ENCODE results near the gene OTOL1.

Gene OTOL1

GRCh38 chr3:161540594-161540993 lies 44.0 kb downstream of the OTOL1 start:
- no peak for DNase-seq (ENCODE audit: low read depth, low spot score)

- no peak for DNase-seq (ENCODE audit: low read depth, low spot score)
Observed at GRCh38 chr3:161545824-161546223, 49.2 kb downstream of the OTOL1 start.

DNA sequence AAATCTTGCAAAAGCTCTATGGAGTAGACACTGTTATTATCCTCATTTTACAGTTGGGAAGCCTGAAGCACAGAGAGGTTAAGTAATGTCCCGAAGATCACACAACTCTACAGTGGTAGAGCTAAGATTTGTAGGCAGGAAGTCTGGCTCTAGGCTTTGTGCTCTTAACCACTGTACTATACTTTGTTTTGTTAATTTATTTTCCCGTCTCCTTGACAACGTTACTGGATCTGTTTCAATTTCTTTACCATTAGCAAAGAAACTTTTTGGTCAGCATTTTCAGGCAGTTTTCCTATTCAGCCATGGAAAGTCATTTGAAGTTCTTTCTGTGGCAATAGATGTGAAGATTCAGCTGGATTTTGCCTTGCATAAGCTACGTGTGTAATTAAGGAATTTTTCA lies 51.7 kb downstream of the OTOL1 start:
- peak; percentile 28 for DNase-seq (ENCODE audit: low read depth, low spot score)

DNA sequence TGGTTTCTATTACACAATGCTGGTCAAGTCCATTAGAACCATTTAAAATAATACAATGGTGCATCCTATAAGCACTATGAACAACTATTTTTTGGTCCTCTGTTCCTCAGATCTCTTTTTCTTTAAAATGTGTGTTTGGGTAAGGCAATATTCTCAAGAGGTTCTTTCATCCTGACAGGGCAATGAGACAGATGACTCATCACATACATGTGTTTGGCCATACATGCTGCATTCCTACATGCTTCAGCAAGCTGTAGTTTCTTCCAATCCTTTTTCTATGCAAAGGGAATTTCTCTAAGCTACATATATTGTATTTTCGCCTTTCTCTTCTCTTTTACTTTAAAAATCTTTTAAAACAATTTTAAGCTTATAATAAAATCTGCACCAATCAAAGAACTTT lies 52.7 kb downstream of the OTOL1 start:
- DNase-seq (ENCODE audit: low read depth, low spot score): no peak

DNA sequence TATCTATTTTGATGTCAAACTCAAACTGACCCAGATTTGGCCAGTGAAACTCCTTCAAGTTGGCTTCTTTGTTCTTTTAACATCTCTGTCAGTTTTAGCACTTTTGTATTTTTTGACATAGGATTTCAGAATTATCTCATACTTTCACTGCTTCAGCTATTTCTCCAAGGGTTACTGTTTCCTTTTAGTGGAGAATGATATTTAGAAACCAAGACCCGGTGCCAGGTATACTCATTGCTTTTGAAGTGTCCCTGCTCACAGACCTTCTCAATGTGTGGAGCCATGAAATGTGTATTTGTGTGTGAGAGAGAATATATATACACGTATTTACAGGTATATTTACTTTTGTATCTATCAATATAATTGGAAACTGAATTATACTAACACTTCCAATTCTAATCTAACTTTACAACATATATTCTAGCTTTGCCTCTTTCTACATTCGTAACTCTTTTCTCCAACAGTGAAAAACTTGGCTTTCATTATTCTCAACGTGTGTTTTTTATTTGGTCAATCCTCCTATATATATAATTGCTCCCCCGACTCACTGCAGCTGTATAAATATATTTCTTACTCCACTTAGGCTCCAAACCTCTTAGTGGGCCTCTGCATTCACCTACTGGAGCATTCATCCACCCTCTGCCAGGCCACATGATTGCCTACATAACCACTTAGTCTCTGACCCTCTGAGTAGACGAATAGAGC lies 54.0 kb downstream of the OTOL1 start:
- DNase-seq (ENCODE audit: low read depth, low spot score): no peak

- no peak for DNase-seq (ENCODE audit: low read depth, low spot score)
Observed at GRCh38 chr3:161551697-161552096, 55.1 kb downstream of the OTOL1 start.

DNA sequence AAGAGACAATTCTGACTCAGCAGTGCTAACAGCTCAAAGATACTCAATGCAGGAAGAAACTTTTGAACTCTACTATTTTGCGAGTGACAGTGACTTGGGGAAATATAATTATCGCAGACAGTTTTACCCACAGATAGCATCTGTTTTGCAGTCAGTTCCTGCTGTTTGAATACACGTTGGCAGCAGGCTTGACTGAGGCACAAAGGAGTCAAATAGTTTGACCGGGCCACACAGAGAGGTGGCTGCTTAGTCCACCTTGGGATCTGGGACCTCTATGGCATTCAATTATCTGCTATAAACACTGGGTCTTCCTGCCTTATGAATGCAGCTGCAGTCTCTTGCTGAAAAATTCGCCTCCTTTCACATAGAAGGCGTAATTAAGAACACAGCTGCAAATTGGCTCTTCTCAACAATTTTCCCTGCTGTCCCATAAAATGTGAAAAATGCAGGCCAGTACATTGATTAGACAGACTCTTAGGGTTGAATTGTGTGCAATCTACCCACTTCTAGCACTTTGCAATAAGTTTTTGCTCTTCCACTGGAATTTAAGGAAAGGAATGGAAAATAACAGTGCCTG lies 56.5 kb downstream of the OTOL1 start:
- DNase-seq (ENCODE audit: low read depth, low spot score): no peak

All from iPS DF 19.7 (cell line).